ENCODE measurements around the gene TRIM33. TPM values are rescaled to one million over a fixed set of nuclear protein-coding genes. Genes with fewer than 3 reads are reported as not detected.
"Not testable (repeated sequence)": the region's sequence is repeated elsewhere in the genome, so short reads cannot be mapped to it uniquely, and the experiment has no call there.

The TRIM33 gene
- total RNA-seq, 2 donors from 2014 or later: 48.1 to 53.9 TPM

DNA sequence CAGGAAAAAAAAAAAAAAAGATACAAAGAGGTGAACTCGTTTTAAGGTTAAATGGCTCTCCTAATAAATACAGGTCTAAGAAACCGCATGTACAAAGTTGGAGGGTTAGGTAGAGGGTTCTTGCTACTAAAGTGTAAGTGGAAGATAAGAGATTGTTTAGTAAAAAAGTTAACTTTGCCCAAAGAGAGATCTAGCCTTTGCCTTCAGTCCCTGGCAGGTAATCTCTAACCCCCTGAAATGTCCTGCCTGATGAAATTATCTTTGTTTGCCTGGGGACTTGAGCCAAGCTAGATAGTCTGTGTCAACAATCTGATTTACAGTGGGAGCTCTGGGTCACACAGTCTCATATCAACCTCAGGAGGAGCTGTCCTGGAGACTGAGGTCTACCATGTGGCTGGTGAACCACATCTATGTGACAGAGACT lies 57.6 kb downstream of the TRIM33 start:
- no peaks in the 10 kb centered on the region for H3K27me3 Mint-ChIP-seq
- H3K9me3 ChIP-seq (ENCODE audit: control insufficient read depth, low read length, poor library complexity, severe bottlenecking): no peaks in the 10 kb centered on the region
- peaks cover 7% of the 10 kb centered on the region for H3K36me3 Mint-ChIP-seq (ENCODE audit: low read depth)
- H3K4me1 Mint-ChIP-seq: peaks cover 11% of the 10 kb centered on the region
- no peak overlapping the region for H3K4me3 Mint-ChIP-seq
- H3K27ac Mint-ChIP-seq: no peak overlapping the region
- no peak for ATAC-seq
- DNase-seq: no peak

DNA sequence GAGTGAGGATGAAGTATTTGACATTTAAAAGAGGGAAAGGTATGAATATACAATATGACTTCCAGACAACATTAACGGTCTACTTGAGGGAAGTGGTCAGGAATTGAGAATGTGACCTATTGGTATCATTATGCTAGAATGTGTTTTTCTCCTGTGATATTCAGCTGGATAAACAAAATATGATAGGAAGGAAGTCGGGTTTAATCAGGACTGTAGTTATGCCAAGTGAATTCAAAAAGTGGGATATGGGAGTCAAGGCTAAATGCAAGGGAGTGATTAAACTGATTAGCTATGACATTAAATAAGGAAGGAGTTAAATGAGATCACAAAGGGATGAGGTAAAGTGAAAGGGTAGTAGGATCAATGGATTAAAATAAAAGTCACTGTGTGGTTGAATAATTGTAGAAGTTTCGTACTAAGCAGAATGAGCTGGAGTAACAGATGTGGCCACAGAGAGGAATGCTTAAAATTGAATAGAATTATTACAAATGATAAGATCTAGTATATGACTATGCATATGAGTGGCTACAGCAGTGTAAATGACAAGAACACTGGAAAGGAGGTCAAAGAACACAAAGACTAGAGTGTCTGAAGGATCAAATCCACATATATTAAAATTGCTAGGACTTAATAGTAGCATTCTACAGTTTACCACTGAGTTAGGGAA lies 62.5 kb downstream of the TRIM33 start:
- ATAC-seq (no peak), DNase-seq (no peak)
- H3K4me3 Mint-ChIP-seq: no peak overlapping the region
- H3K9me3 ChIP-seq (ENCODE audit: control insufficient read depth, low read length, poor library complexity, severe bottlenecking): no peaks in the 10 kb centered on the region
- no peak overlapping the region for H3K27ac Mint-ChIP-seq
- H3K36me3 Mint-ChIP-seq (ENCODE audit: low read depth): peaks cover 9% of the 10 kb centered on the region
- H3K27me3 Mint-ChIP-seq: no peaks in the 10 kb centered on the region
- H3K4me1 Mint-ChIP-seq: peaks cover 13% of the 10 kb centered on the region

DNA sequence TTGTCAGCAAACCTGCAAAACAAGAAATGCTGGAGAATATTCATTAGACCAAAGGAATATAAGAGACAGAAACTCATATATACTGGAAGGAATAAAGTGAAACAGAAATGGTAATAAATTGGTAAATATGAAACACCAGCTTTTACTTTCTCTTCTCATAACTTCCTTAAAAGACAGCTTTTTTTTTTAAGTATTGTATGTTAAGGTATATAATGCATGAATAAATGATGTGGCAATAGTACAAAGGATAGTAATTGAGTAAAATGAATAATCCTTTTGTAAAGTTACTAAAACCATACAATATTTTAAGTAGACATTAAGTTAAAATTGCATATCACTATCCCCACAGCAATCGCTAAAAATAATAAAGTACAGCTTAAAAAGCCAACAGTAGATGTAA lies 64.8 kb downstream of the TRIM33 start:
- Mint-ChIP-seq H3K36me3 (ENCODE audit: low read depth) (peaks cover 8% of the 10 kb centered on the region), H3K27ac (no peak overlapping the region), H3K4me3 (no peak overlapping the region), H3K4me1 (peaks cover 10% of the 10 kb centered on the region), H3K27me3 (no peaks in the 10 kb centered on the region)
- ATAC-seq (no peak), DNase-seq (no peak)
- no peaks in the 10 kb centered on the region for H3K9me3 ChIP-seq (ENCODE audit: control insufficient read depth, low read length, poor library complexity, severe bottlenecking)

DNA sequence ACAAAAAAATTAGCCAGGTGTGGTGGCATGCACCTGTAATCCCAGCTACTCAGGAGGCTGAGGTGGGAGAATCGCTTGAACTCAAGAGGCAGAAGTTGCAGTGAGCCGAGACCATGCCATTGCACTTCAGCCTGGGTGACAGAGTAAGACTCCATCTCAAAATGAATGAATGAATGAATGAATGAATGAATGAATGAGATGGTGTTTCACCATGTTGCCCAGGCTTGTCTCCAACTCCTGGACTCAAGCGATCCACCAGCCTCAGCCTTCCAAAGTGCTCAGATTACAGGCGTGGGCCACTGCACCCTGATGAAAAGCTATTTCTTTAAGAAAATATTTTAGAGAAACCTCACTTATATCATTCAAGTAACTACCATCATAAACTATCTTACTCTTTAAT lies 67.8 kb downstream of the TRIM33 start:
- H3K36me3 Mint-ChIP-seq (ENCODE audit: low read depth); ATAC-seq; H3K4me3 Mint-ChIP-seq; H3K9me3 ChIP-seq (ENCODE audit: control insufficient read depth, low read length, poor library complexity, severe bottlenecking); DNase-seq; H3K27me3 Mint-ChIP-seq: not testable (repeated sequence)
- Mint-ChIP-seq H3K4me1 (peaks cover 16% of the 10 kb centered on the region), H3K27ac (peak overlapping the region; percentile 51)

DNA sequence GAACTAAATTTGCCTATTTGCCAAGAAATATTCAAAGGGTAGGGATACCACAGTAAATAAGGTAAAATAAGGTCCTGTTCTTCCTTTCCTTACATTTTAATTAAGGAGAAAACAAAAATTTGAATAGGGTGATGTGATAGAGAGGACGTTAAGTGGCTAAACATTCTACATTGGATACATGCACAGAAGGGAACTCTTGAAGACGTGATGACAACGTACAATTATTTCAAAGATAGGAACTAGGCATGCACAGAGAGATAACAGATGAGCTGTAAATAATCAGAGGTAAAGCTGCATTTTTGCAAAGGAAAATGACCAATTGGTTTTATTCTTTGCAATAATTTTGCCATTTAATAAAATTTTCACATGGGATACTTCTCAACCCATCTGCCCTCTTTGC lies 69.7 kb downstream of the TRIM33 start:
- H3K27ac Mint-ChIP-seq: no peak overlapping the region
- H3K27me3 Mint-ChIP-seq: no peaks in the 10 kb centered on the region
- peaks cover 7% of the 10 kb centered on the region for H3K36me3 Mint-ChIP-seq (ENCODE audit: low read depth)
- DNase-seq: no peak
- peaks cover 16% of the 10 kb centered on the region for H3K4me1 Mint-ChIP-seq
- H3K4me3 Mint-ChIP-seq: no peak overlapping the region
- H3K9me3 ChIP-seq (ENCODE audit: control insufficient read depth, low read length, poor library complexity, severe bottlenecking): no peaks in the 10 kb centered on the region
- no peak for ATAC-seq

DNA sequence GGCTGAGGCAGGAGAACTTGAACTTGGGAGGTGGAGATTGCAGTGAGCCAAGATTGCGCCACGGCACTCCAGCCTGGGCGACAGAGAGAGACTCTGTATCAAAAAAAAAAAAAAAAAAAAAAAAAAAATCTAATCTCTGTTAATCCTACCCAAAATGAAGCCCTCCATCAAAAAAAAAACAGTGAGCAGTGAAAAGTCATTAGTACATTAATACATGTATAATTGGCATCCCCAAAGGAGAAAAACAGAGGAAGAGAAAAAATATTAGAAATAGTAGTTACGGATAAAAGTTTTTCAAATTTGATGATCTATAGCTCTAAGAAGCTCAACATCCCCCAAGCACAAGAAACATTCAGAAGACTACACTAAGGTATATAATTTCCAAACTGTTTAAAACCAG lies 71.6 kb downstream of the TRIM33 start:
- Mint-ChIP-seq H3K27ac (peak overlapping the region; percentile 9), H3K27me3 (no peaks in the 10 kb centered on the region), H3K4me1 (peaks cover 14% of the 10 kb centered on the region), H3K4me3 (no peak overlapping the region), H3K36me3 (ENCODE audit: low read depth) (peaks cover 5% of the 10 kb centered on the region)
- DNase-seq: no peak
- no peak for ATAC-seq
- no peaks in the 10 kb centered on the region for H3K9me3 ChIP-seq (ENCODE audit: control insufficient read depth, low read length, poor library complexity, severe bottlenecking)

DNA sequence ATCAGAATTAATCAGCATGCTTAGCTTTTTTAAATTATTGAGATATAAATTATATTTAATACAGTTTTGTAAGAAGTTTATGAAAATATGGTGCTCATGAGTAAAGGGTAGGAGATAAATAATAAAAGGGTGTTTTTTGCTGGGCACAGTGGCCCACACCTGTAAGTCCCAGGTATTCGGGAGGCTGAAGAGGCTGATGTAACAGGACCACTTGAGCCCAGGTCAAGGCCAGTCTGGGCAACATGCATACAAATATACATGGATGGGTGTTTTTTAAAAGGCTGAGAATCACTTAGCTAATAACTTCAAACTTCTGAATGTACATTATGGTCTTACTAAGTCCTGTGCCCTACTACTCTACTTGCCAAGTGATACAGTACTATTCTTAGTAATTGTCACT lies 73.2 kb downstream of the TRIM33 start:
- ATAC-seq (no peak), DNase-seq (no peak)
- no peak overlapping the region for H3K27ac Mint-ChIP-seq
- no peaks in the 10 kb centered on the region for H3K9me3 ChIP-seq (ENCODE audit: control insufficient read depth, low read length, poor library complexity, severe bottlenecking)
- peaks cover 2% of the 10 kb centered on the region for H3K36me3 Mint-ChIP-seq (ENCODE audit: low read depth)
- no peak overlapping the region for H3K4me3 Mint-ChIP-seq
- peaks cover 14% of the 10 kb centered on the region for H3K4me1 Mint-ChIP-seq
- no peaks in the 10 kb centered on the region for H3K27me3 Mint-ChIP-seq

DNA sequence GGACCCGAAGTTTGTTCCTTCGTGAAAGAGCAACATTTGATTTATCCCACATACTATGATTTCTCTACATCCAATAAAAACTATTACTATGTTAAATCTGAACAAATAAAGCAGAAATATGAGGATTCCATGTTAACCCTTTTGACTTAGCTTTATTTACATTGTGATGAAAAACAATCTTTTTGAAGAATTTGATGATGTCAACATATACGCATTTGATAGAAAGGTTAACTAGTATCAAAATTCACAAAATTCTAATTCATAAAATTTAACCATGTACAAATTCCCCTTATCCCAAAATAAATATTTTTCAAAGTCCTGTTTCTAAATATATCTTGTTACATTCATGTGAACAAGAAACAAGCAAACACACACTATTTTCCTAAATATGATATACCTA lies 74.2 kb downstream of the TRIM33 start:
- DNase-seq: no peak
- H3K36me3 Mint-ChIP-seq (ENCODE audit: low read depth): peaks cover 2% of the 10 kb centered on the region

DNA sequence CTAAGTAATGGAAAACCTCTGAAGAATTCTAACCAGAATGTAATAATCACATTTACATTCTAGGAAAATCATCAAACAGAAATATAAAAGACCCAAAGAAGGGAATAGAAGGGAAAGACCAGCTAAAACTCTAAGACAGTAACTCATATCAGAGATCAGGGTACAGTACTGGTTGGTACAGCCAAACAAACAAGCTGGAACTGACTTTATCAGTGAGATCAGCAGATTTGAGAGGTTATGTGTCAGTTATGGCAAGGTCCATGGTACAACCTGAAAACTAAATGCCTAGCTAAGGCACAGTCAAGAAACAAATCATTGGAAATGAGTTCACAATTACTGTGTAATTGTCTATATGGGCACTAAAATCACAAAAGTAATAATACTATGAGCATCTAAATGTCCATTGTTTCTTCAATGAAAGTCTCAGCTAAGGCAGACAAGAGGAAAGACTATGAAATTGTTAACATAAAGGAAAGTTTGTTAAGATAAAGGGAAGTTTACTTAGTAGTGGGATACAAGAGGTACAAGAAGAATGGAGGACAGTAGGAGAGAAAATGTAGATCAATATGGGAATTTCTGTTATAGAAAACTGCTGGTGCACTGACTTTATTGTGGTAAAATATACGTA lies 75.8 kb downstream of the TRIM33 start:
- no peaks in the 10 kb centered on the region for H3K9me3 ChIP-seq (ENCODE audit: control insufficient read depth, low read length, poor library complexity, severe bottlenecking)
- no peak for ATAC-seq
- Mint-ChIP-seq H3K36me3 (ENCODE audit: low read depth) (no peaks in the 10 kb centered on the region), H3K27ac (peak overlapping the region; percentile 41), H3K27me3 (no peaks in the 10 kb centered on the region), H3K4me3 (peak overlapping the region; percentile 3), H3K4me1 (peaks cover 14% of the 10 kb centered on the region)
- no peak for DNase-seq

More for the DNA sequence above, 74.2 kb downstream of the TRIM33 start:
- no peak for ATAC-seq
- Mint-ChIP-seq H3K27ac (no peak overlapping the region), H3K4me1 (peaks cover 14% of the 10 kb centered on the region), H3K27me3 (no peaks in the 10 kb centered on the region), H3K4me3 (no peak overlapping the region)
- H3K9me3 ChIP-seq (ENCODE audit: control insufficient read depth, low read length, poor library complexity, severe bottlenecking): no peaks in the 10 kb centered on the region

DNA sequence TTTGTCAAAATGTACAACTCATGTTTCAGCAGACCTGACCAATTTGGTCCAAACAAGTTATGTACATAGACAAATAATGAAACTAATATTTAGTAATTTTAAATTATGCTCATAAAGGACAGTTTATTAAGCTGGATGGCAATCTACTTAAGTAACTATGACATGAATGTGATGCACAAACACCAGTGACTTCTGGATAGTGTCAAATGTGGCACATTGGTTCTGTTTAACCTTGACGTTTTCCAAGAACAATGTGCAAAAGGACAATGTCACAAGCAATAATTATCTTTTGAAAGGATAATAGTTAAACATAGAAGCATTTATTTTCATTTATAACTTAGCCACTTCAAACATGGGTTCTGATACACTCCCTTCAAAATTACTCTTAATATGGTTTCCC lies 80.0 kb downstream of the TRIM33 start:
- H3K36me3 Mint-ChIP-seq (ENCODE audit: low read depth): no peaks in the 10 kb centered on the region
- H3K4me1 Mint-ChIP-seq: peaks cover 5% of the 10 kb centered on the region
- H3K27me3 Mint-ChIP-seq: no peaks in the 10 kb centered on the region
- no peak overlapping the region for H3K4me3 Mint-ChIP-seq
- ATAC-seq (no peak), DNase-seq (no peak)
- H3K9me3 ChIP-seq (ENCODE audit: control insufficient read depth, low read length, poor library complexity, severe bottlenecking): no peaks in the 10 kb centered on the region
- no peak overlapping the region for H3K27ac Mint-ChIP-seq

DNA sequence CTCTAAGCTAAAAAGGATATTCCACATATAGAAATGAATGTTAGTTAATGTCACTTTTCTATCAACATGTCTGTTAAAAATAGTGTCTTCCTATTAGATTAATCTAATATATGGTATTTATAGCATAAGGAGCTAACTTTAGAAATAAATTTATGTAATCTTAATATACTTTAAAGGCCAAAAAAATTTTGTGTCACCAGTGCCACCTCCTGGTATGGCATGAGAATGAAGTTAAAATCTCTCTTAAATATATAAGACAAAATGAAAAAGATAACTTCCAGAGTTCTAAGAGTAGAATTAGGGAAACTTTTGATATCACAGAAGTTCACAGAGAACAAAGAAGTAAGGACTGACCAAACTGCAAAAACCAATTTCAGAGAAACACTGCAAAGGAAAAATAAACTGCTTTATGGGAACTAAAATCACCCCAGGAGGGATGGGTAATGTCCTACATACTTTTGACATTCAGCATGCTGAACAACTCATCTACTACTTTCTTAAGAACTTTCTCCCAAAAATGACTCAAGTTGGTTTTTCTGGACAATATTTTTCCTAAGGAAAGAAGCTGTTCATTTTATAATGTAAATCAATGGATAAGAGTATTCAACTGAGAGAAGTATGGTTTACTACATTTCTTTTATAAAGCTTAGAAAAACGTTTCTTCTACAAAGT lies 82.8 kb downstream of the TRIM33 start:
- Mint-ChIP-seq H3K27me3 (no peaks in the 10 kb centered on the region), H3K27ac (no peak overlapping the region), H3K4me1 (no peaks in the 10 kb centered on the region), H3K36me3 (ENCODE audit: low read depth) (no peaks in the 10 kb centered on the region), H3K4me3 (no peak overlapping the region)
- H3K9me3 ChIP-seq (ENCODE audit: control insufficient read depth, low read length, poor library complexity, severe bottlenecking): no peaks in the 10 kb centered on the region
- DNase-seq (no peak), ATAC-seq (no peak)

DNA sequence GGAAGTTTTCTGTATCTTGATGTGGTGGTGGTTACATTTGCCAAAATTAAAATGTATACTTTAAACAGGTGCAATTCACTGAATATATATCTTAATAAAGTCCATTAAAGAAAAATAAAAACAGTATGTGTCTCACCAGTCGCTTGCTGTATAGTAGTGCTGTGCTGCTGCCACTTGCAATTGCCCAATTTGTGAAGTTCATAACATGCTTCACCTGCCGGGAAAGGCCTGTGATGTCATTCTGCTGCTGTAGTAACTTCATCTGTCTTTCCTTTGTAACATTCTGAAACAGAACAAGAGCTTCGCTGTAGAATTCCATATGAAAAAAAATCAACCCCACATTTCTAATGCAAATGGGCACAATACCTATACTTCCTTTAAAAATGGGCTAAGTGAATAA lies 83.4 kb downstream of the TRIM33 start:
- no peaks in the 10 kb centered on the region for H3K9me3 ChIP-seq (ENCODE audit: control insufficient read depth, low read length, poor library complexity, severe bottlenecking)
- H3K4me3 Mint-ChIP-seq: no peak overlapping the region
- no peaks in the 10 kb centered on the region for H3K4me1 Mint-ChIP-seq
- no peaks in the 10 kb centered on the region for H3K36me3 Mint-ChIP-seq (ENCODE audit: low read depth)
- H3K27ac Mint-ChIP-seq: no peak overlapping the region
- no peaks in the 10 kb centered on the region for H3K27me3 Mint-ChIP-seq
- no peak for ATAC-seq
- DNase-seq: no peak

DNA sequence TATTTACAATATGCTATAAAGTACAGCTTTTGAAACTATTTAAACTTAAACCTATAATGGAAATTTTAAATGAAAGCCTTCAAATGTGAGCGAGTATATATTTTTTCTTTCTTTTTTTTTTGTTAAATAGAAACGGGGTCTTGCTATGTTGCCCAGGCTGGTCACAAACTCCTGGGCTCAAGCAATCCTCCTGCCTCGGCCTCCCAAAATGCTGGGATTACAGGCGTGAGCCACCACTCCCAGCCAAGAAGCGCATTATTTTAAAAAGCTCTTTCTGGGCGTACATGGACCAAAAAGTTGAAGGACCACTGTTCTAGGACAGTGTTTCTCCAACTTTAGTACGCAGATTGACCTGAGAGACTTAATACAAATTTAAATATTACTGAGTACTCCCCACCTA lies 87.5 kb downstream of the TRIM33 start:
- peaks cover 5% of the 10 kb centered on the region for H3K36me3 Mint-ChIP-seq (ENCODE audit: low read depth)
- H3K9me3 ChIP-seq (ENCODE audit: control insufficient read depth, low read length, poor library complexity, severe bottlenecking): no peaks in the 10 kb centered on the region
- H3K27me3 Mint-ChIP-seq: no peaks in the 10 kb centered on the region
- H3K27ac Mint-ChIP-seq: no peak overlapping the region
- H3K4me3 Mint-ChIP-seq: no peak overlapping the region
- ATAC-seq: no peak
- no peak for DNase-seq
- H3K4me1 Mint-ChIP-seq: peaks cover 3% of the 10 kb centered on the region

DNA sequence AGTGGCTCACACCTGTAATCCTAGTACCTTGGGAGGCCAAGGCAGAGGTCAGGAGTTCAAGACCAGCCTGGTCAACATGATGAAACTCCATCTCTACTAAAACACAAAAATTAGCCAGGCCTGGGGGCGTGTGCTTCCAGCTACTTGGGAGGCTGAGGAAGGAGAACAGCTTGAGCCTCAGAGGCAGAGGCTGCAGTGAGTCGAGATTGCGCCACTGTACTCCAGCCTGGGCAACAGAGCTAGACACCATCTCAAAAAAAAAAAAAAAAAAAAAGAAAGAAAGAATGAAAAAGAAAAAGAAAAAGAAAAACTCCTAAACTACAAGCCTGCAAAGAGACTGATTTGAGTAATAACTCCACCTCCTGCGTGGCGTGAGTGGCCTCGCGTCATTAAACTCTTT lies 92.1 kb downstream of the TRIM33 start:
- not testable (repeated sequence) for H3K27ac Mint-ChIP-seq; H3K4me1 Mint-ChIP-seq; ATAC-seq; H3K4me3 Mint-ChIP-seq; H3K36me3 Mint-ChIP-seq (ENCODE audit: low read depth); DNase-seq; H3K27me3 Mint-ChIP-seq; H3K9me3 ChIP-seq (ENCODE audit: control insufficient read depth, low read length, poor library complexity, severe bottlenecking)
